ENCODE results near the gene ZBTB21. TPM values are rescaled to one million over a fixed set of nuclear protein-coding genes. Genes with fewer than 3 reads are reported as not detected.

The ZBTB21 gene
- total RNA-seq, 4 donors from 2014 or later: 7.0 to 18.4 (median 12.4) TPM

DNA sequence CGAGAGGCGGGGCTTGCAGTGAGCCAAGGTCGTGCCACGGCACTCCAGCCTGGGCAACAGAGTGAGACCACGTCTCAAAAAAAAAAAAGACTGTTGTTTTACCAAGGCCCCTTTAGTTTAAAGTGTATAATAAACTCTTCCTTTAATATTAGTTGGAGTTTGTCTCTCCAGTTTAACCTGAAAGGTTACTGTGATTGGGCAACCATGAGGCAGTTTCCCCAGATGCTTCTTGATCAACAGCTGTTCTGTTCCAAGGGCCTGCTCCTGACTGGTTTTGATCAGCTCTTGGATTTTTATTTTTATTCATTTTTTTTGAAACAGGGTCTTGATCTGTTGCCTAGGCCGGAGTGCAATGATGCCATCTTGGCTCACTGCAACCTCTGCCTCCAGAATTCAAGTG lies 38.3 kb downstream of the ZBTB21 start:
- TF ChIP-seq, protein P1, sequence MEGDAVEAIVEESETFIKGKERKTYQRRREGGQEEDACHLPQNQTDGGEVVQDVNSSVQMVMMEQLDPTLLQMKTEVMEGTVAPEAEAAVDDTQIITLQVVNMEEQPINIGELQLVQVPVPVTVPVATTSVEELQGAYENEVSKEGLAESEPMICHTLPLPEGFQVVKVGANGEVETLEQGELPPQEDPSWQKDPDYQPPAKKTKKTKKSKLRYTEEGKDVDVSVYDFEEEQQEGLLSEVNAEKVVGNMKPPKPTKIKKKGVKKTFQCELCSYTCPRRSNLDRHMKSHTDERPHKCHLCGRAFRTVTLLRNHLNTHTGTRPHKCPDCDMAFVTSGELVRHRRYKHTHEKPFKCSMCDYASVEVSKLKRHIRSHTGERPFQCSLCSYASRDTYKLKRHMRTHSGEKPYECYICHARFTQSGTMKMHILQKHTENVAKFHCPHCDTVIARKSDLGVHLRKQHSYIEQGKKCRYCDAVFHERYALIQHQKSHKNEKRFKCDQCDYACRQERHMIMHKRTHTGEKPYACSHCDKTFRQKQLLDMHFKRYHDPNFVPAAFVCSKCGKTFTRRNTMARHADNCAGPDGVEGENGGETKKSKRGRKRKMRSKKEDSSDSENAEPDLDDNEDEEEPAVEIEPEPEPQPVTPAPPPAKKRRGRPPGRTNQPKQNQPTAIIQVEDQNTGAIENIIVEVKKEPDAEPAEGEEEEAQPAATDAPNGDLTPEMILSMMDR (IDR thresholded peaks at IDR 0.05; ENCODE audit: low read depth): no peak

DNA sequence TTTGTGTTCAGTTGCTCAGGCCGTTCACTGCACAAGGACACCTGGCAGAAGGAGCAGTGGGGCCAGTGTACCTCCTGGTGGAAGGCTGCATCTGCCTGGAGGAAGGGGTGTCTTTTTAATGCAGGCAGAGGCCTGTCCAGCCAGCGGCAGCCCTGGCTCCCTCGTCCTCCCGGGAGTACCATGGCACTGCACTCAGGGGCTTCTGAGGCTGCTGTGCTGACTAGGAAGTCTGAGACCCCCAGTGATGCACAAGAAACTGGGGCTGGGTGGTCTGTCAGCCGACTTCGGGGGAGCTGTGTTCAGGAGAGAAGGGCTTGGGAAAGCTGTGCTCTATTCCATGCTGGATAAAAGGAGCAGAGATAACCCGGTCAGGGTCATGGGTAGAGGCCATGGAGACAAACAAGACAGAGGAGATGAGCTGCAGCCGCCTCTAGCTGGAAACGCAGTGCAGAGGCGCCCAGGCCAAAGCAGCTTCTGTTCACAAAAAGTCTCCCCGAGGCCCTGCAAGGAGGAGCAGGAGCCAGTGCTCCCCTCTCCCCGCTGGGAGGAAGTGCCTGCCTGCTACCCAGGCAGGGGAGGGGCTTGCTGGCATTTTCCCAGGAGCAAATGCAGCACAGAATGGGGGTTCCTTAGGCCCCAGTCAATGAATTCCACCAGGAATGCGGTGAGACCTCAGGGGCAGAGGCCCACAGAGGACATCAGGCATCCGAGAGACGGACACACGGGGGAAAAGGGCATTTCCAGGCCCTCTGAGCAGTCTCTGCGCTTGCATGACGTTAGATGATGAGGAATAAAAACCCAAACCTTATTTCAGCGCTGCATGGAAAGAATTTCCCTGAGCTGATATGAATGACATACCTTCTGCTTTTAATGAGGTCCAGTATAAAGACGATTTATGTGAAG lies 39.2 kb downstream of the ZBTB21 start:
- TF ChIP-seq, protein P1 (IDR thresholded peaks at IDR 0.05; ENCODE audit: low read depth): no peak

DNA sequence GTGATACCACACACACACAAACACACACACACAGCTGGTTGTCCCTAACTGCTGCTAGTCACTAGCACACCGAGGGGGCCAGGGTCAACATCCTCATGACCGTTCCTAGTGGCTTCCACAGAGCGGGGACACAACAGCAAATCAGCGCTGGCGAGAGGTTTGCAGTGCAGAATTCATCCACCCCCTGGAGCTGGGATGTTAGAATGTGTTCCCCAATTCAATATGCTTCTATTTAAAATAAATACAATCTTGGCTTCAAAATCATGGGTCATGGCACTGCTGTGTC lies 40.1 kb downstream of the ZBTB21 start:
- TF ChIP-seq, protein P1 (IDR thresholded peaks at IDR 0.05; ENCODE audit: low read depth): no peak

DNA sequence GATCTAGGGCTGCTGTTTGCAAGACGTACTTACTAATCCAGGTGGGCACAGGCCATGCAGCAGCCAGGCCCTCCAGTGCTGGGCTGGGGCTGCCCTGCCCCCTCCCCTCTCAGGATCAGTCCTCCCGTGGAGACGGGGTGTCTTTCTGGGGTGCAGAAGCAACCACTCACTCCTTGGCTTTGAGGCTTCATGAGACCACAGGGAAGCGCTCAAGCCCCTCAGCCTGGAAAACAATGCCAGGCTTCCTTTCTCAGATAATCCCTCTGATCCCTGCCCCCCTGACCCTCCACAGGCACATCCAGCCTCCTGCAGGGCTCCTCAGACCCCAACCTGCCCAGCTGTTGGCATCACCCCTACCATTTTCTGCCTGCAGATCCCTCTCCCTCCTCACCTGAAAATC lies 42.5 kb downstream of the ZBTB21 start:
- TF ChIP-seq, protein P1 (IDR thresholded peaks at IDR 0.05; ENCODE audit: low read depth): no peak

DNA sequence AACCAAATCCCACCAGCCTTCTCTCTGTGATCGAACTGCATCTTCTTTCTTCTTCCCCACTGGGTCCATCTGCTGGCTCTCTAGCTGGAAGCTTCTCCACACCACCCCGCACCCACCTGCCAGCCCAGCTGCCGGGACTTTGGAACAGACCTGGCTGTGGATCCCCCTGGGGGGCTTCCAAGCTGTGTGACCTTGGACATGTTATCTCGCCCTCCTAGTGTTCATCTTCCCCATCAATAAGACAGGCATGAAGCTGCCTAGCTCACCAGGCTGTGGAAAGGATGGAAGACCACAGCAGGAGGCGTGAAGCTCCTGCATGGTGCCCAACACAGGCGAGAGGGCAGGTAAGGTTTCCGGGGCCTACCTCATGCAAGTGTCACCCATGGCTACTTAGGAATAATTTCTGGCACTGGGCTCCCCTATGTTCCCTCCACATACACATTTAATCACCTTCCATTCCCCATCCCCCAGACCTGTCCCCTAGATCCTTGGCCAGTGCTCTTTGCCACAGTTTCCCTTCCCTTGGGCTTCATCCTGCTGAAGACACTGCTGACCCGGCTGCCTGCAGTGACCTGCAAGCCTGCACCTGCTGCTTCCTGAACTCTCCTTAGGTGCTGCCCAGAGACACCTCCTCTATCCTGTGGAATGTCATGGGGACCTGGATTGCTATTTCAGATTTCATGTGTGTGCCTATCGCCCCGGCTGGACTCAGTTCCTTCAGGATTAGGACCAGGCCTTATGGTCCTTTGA lies 43.1 kb downstream of the ZBTB21 start:
- TF ChIP-seq, protein P1 (IDR thresholded peaks at IDR 0.05; ENCODE audit: low read depth): no peak

DNA sequence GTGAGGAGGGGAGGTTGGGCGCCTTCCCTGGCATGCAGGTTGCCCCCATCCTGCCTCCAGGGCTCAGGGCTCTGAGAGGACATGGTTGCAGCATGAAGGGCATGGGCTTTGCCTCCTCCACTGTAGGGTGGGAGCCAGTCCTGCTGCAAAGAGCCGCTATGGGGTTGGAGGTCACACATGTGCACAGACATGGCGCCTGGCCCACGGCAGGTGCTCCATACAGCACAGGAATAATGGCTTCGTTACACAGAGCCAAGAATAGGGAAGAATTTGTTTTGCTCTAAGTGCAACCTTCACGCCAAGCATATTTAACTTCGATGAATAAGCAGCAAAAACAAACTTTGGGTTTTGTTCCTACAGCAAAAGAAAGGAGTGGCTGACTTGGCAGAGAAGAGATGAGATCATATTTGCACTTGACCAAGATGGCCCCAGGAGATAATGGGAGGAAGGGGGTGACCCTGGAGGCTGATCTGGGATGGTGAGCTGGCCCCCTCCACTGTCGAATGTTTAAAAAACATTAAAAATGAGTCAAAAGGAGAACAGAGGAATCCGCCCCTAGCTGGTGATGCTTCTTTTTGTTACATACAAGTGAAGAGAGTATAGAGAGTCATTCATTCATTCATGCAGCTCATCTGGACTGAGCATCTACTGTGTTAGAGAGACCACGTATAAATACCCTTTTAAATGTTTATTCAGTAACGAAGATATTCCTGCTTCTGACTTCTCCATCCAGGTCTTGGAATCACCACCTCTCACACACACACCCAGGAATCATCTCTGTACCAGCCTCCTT lies 43.9 kb downstream of the ZBTB21 start:
- TF ChIP-seq, protein P1 (IDR thresholded peaks at IDR 0.05; ENCODE audit: low read depth): no peak

Data from subcutaneous adipose tissue (tissue), 4 donors.